GM12878 (cell line): Measurements from ENCODE around the gene MACROD2. TPM values are rescaled to one million over a fixed set of nuclear protein-coding genes. Genes with fewer than 3 reads are reported as not detected.

Experiments used
- CHD4 ChIP-seq: fragments of 200-600 bp; sonication (generic); IDR thresholded peaks from 2 replicates; pipeline ENCODE4 v1.6.1; 2016; ENCODE audit warnings: mild to moderate bottlenecking
- POLR2AphosphoS5 ChIP-seq: IDR thresholded peaks from 2 replicates; pipeline ENCODE4 v1.6.1; 2011; ENCODE audit warnings: mild to moderate bottlenecking, low read length, inconsistent platforms
- SKIL ChIP-seq: fragments of 450-650 bp; IDR thresholded peaks from 2 replicates; pipeline ENCODE4 v1.6.1; 2017; ENCODE audit warnings: mild to moderate bottlenecking, low read depth, inconsistent platforms; ENCODE audit not compliant: poor library complexity, severe bottlenecking
- ZNF687 ChIP-seq: fragments of 450-650 bp; IDR thresholded peaks from 2 replicates; pipeline ENCODE4 v1.6.1; 2017; ENCODE audit warnings: mild to moderate bottlenecking, moderate library complexity
- polyA plus RNA-seq, 11 experiments: library from polyadenylated mRNA; depleted of rRNA in 4 of 11; unstranded in 6 of 11; stranded (reverse) in 5 of 11; fragments of >200 nt; fragmentation: Nextera tagmentation in 4 of 11; fragmentation: Illumina TruSeq in 1 of 11; extraction: Ambion mirVana in 4 of 11; extraction: Trizol in 1 of 11; gene quantifications; 1 replicate in 1 of 11; 2 replicates in 10 of 11; pipeline versions ENCODE4 v1.2.1 to v1.2.3, GENCODE V29; 2011 to 2016; ENCODE audit warnings: inconsistent platforms in 2 of 11, missing spikeins in 2 of 11, low read depth in 1 of 11
- total RNA-seq, 4 experiments: library from RNA; depleted of rRNA in 3 of 4; stranded (reverse); fragments of >200 nt in 3 of 4; fragmentation: Illumina TruSeq in 1 of 4; extraction: Trizol in 1 of 4; gene quantifications; 2 replicates each; pipeline versions ENCODE4 v1.2.1 to v1.2.3, GENCODE V29; 2013 to 2021

The MACROD2 gene
- total and polyA plus RNA-seq, 10 of the 15 experiments (the other 5 are each of a cell fraction or from before 2014, with no cell fraction given): 1.1 to 21.5 (median 2.2) TPM

DNA sequence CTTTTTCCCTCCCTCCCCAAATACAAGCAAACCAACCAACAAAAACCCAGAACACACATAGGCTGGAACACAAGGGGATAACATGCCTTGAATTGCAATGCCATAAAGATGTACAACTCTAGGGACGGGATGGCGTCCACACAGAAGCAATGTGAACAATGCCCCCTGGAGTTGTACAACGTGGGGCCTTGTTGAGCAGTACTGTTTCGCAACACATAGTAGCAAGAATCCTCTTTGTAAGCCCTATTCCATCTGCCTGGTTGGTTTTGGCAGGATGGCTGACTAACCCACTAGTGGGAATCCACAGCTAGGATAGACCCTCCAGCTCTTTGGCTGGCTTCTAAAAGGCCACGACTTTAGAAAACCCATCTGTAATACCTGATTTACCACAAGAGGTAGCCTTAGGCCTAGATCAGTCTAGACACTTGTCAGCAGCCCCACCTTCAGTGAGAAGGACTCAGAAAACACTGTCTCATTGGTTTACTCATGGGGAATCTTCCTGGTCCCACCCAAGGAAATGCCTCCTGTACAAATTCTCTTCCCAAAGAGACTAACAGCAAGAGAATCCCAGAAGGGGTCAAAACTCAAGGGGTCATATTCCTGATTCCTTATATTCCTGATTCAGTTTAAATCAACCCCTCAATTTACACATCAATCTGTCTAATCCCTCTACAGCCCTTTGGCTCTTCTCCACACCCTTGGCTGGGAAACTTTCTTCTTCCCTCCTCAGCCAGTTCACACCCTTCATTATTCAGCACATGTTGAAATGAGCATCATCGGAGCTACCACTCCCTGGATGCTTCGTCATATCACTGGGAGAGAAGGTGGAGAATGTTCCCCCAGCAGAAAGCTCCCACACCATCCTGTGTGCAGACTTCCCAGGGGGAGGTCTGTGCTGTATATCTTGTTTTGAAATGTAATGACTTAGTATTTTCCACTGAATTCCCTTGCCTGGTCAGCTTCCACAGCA is 964.5 kb downstream of the MACROD2 start (continued):
- TF ChIP-seq SKIL: no peak
- TF ChIP-seq CHD4: no peak
- no peak for TF ChIP-seq POLR2AphosphoS5
- TF ChIP-seq ZNF687: no peak
